Heart left ventricle (tissue), 16 donors: Measurements from ENCODE around the gene ANGPTL3. TPM values are rescaled to one million over a fixed set of nuclear protein-coding genes. Genes with fewer than 3 reads are reported as not detected.

Source experiments
- ATAC-seq, 4 donors: fragments of 200-7000 bp; cut with Tn5 transposase; one replicate each; pipeline ENCODE4 v1.9.1; 2020 to 2022; ENCODE audit warnings: moderate library complexity in 4 of 4, mild to moderate bottlenecking in 3 of 4, moderate number of reproducible peaks in 1 of 4
- DNase-seq, 5 donors: peaks; one replicate each; pipeline ENCODE4 v3.0.0-alpha.2; 2020
- H3K27ac ChIP-seq, 12 donors: fragments of 200-600 bp; sonication (generic) in 4 of 12; one replicate each; pipeline versions ENCODE4 v1.5.0 to v1.8.0; 2016 to 2022; ENCODE audit warnings: mild to moderate bottlenecking in 2 of 12
- H3K27me3 ChIP-seq, 9 donors: fragments of 200-600 bp; sonication (generic) in 2 of 9; one replicate each; pipeline versions ENCODE4 v1.5.1 to v1.8.0; 2016 to 2022; ENCODE audit warnings: mild to moderate bottlenecking in 3 of 9
- H3K36me3 ChIP-seq, 9 donors: fragments of 200-600 bp; sonication (generic) in 2 of 9; one replicate each; pipeline versions ENCODE4 v1.5.0 to v1.8.0; 2018 to 2022; ENCODE audit warnings: mild to moderate bottlenecking in 2 of 9
- H3K4me1 ChIP-seq, 12 donors: fragments of 200-600 bp; sonication (generic) in 4 of 12; one replicate each; pipeline versions ENCODE4 v1.5.0 to v1.8.0; 2016 to 2022; ENCODE audit warnings: mild to moderate bottlenecking in 3 of 12
- H3K4me3 ChIP-seq, 12 donors: fragments of 200-600 bp; sonication (generic) in 4 of 12; one replicate each; pipeline versions ENCODE4 v1.5.0 to v1.8.0; 2017 to 2022; ENCODE audit warnings: mild to moderate bottlenecking in 9 of 12, moderate library complexity in 4 of 12
- H3K9me3 ChIP-seq, 12 donors: fragments of 200-600 bp; sonication (generic) in 4 of 12; one replicate each; pipeline versions ENCODE4 v1.5.0 to v1.8.0; 2016 to 2022; ENCODE audit warnings: mild to moderate bottlenecking in 1 of 12
- CTCF ChIP-seq, 12 donors: fragments of 200-600 bp; sonication (generic) in 4 of 12; IDR thresholded peaks; one replicate each; pipeline versions ENCODE4 v1.5.0 to v1.8.0; 2018 to 2022; ENCODE audit warnings: antibody characterized with exemption in 12 of 12, mild to moderate bottlenecking in 5 of 12
- POLR2A ChIP-seq, 2 donors: fragments of 450-650 bp; IDR thresholded peaks; one replicate each; pipeline ENCODE4 v1.6.1; 2017; ENCODE audit warnings: antibody characterized with exemption in 2 of 2, mild to moderate bottlenecking in 2 of 2, moderate library complexity in 2 of 2
- WGBS, 4 donors: extraction: QIAGEN DNeasy Blood & Tissue Kit in 2 of 4; methylation state at CpG; one replicate each; pipeline versions ENCODE4 v1.1.5 to v1.1.7; 2013 to 2018; 5-methylcytosine and 5-hydroxymethylcytosine counted together
- intact Hi-C, 10 donors: fragments of 100-400 bp; cut with DNase I; formaldehyde crosslinking; loops; one replicate each; pipeline versions ENCODE4 v1.11.1 to v1.14.2; 2022
- polyA plus RNA-seq, 2 donors: library from polyadenylated mRNA; stranded (reverse); fragments of 200-250 nt; gene quantifications; one replicate each; pipeline ENCODE4 v1.2.3, GENCODE V29; 2013
- total RNA-seq, 9 donors: library from RNA; depleted of rRNA in 2 of 9; stranded (reverse); fragments of >200 nt in 2 of 9; fragmentation: NEBNext Ultra II Directional in 3 of 9; extraction: Animal tissue kit (Norgen Biotek cat#: 25700) in 3 of 9; gene quantifications; one replicate each; pipeline versions ENCODE4 v1.1.0 to v1.2.4, GENCODE V29; 2016 to 2023
- donor health status: ischemic (EF 13 %, LVEDD 7.1; RV severe dilation, severe dysfunction).
- donor health status: healthy with polysubstance abuse.
- donor health status: DM: no; HTN: yes; CAD: no.
- donor health status: DM: no; HTN: no; CAD: no.
- donor health status: ischemic (EF 25% LVEDD 6.9; RV normal size, moderate dysfunction).
- donor health status: ischemic (EF 25% LVEDD 5.7; RV mildly dilated, moderate dysfunction).
- donor health status: healthy.
- donor health status: DM: yes; HTN: yes; CAD: no.
- donor health status: ischemic (EF 35%, LVEDD 5.7; RV mildly dilated, moderate dysfunction).
- donor health status: nonischemic (EF 11% LVEDD 7.7; RV severe dilation, severe dysfunction).
- donor health status: DM: yes; HTN: yes; CAD: no.
- donor health status: PGD.
- donor health status: ischemic (EF 29% LVEDD 5.4; RV normal size, mild dysfunction).
- donor health status: nonischemic (EF 23%, LVEDD 6.1; RV moderate dilation, normal function).

ANGPTL3 gene
- total and polyA plus RNA-seq, 11 donors = not detected

GRCh38 chr1:62628506-62628905 lies 31.2 kb downstream of the ANGPTL3 start:
- Histone ChIP-seq H3K4me1 (peaks cover 0 to 4% (median 0%) of the 10 kb centered on the region in 12 donors), H3K4me3 (no peak overlapping the region), H3K9me3 (peaks cover 0 to 5% (median 0%) of the 10 kb centered on the region in 12 donors), H3K27ac (no peak overlapping the region), H3K27me3 (no peaks in the 10 kb centered on the region), H3K36me3 (peaks cover 0 to 56% (median 38%) of the 10 kb centered on the region in 9 donors)
- ATAC-seq (no peak), DNase-seq (no peak)
- intact Hi-C loops = no loop called here
- WGBS, 4 donors = 87 to 96% (median 89%) methylated on average over 1 of the region's 1 CpG
- no peak for TF ChIP-seq POLR2A (IDR thresholded peaks at IDR 0.05)
- TF ChIP-seq CTCF (IDR thresholded peaks at IDR 0.05) = no peak

- ATAC-seq (no peak), DNase-seq (no peak)
- peaks cover 0 to 43% (median 28%) of the 10 kb centered on the region in 9 donors for H3K36me3 ChIP-seq
These were observed 40.2 kb downstream of the ANGPTL3 start for GRCh38 chr1:62637392-62638105.

DNA sequence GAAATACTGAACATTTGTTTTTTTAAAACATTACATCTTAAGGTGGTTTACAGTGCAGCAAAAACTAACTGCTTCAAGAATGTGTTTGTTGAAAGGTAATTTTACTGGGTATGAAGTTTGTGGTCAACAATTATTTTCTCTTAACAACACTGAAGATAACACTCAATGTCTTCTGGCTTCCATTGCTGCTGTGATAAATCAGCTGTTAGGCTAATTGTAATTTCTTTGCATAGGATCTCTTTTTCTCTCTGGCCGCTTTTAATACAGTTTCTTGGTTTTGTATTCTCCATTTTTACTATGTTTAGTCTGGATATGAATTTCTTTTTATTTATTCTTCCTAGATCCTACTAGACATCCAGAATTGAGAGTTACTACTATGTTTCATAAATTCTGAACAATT lies 46.0 kb downstream of the ANGPTL3 start:
- TF ChIP-seq POLR2A (IDR thresholded peaks at IDR 0.05) (no peak), CTCF (IDR thresholded peaks at IDR 0.05) (no peak)
- 95 to 98% (median 98%) methylated on average over 1 of the region's 1 CpG for WGBS, 4 donors
- peaks cover 0 to 46% (median 5%) of the 10 kb centered on the region in 9 donors for H3K36me3 ChIP-seq

More at GRCh38 chr1:62637392-62638105, 40.2 kb downstream of the ANGPTL3 start:
- Histone ChIP-seq H3K27ac (no peak overlapping the region), H3K4me3 (no peak overlapping the region), H3K9me3 (peaks cover 0 to 8% (median 0%) of the 10 kb centered on the region in 12 donors), H3K4me1 (no peaks in the 10 kb centered on the region), H3K27me3 (no peaks in the 10 kb centered on the region)
- 91 to 96% (median 95%) methylated on average over 6 of the region's 6 CpGs for WGBS, 4 donors
- no peak for TF ChIP-seq CTCF (IDR thresholded peaks at IDR 0.05)
- TF ChIP-seq POLR2A (IDR thresholded peaks at IDR 0.05) = no peak
- intact Hi-C loops = no loop called here

GRCh38 chr1:62652387-62652786 lies 55.1 kb downstream of the ANGPTL3 start:
- H3K36me3 ChIP-seq = peaks cover 0 to 26% (median 11%) of the 10 kb centered on the region in 9 donors
- no peak overlapping the region for H3K27ac ChIP-seq
- no peaks in the 10 kb centered on the region for H3K9me3 ChIP-seq
- intact Hi-C loops = no loop called here
- ATAC-seq = no peak
- TF ChIP-seq CTCF (IDR thresholded peaks at IDR 0.05) = no peak
- TF ChIP-seq POLR2A (IDR thresholded peaks at IDR 0.05) = no peak
- H3K27me3 ChIP-seq = no peaks in the 10 kb centered on the region
- H3K4me3 ChIP-seq = no peak overlapping the region
- DNase-seq = no peak
- H3K4me1 ChIP-seq = peaks cover 0 to 13% (median 0%) of the 10 kb centered on the region in 12 donors

More for the DNA sequence above, 46.0 kb downstream of the ANGPTL3 start:
- DNase-seq (no peak), ATAC-seq (no peak)
- intact Hi-C loops = no loop called here
- no peaks in the 10 kb centered on the region for H3K4me1 ChIP-seq
- no peak overlapping the region for H3K4me3 ChIP-seq
- no peak overlapping the region for H3K27ac ChIP-seq
- H3K27me3 ChIP-seq = no peaks in the 10 kb centered on the region
- no peaks in the 10 kb centered on the region for H3K9me3 ChIP-seq
